GM18502 (cell line): Measurements from ENCODE around the gene GALNT11.
"Not testable (repeated sequence)": the region's sequence is repeated elsewhere in the genome, so short reads cannot be mapped to it uniquely, and the experiment has no call there.

Experiments used
- ATAC-seq: cut with Tn5 transposase; IDR thresholded peaks from one replicate; pipeline ENCODE4 v1.9.1; 2021; ENCODE audit warnings: mild to moderate bottlenecking; ENCODE audit not compliant: unreplicated experiment, poor library complexity

Gene GALNT11

GRCh38 chr7:152065800-152066344 is 40.4 kb downstream of the GALNT11 start:
- ATAC-seq: not testable (repeated sequence)

- no peak for ATAC-seq
These were observed 46.9 kb downstream of the GALNT11 start for GRCh38 chr7:152072421-152072820.

- ATAC-seq: no peak
These were observed 47.9 kb downstream of the GALNT11 start for GRCh38 chr7:152073352-152073751.

- ATAC-seq: no peak
These were observed 49.2 kb downstream of the GALNT11 start for GRCh38 chr7:152074673-152075072.

- ATAC-seq: not testable (repeated sequence)
These were observed 49.9 kb downstream of the GALNT11 start for GRCh38 chr7:152075379-152075778.

- ATAC-seq: no peak
These were observed 50.9 kb downstream of the GALNT11 start for GRCh38 chr7:152076324-152076821.

GRCh38 chr7:152076940-152077933 is 51.8 kb downstream of the GALNT11 start:
- ATAC-seq: no peak

- no peak for ATAC-seq
These were observed 52.6 kb downstream of the GALNT11 start for GRCh38 chr7:152078025-152078424.

GRCh38 chr7:152078786-152079185 is 53.3 kb downstream of the GALNT11 start:
- no peak for ATAC-seq

GRCh38 chr7:152081088-152081487 is 55.6 kb downstream of the GALNT11 start:
- no peak for ATAC-seq

GRCh38 chr7:152082073-152082721 is 56.7 kb downstream of the GALNT11 start:
- ATAC-seq: not testable (repeated sequence)

GRCh38 chr7:152085131-152085530 is 59.7 kb downstream of the GALNT11 start:
- no peak for ATAC-seq

GRCh38 chr7:152086513-152086912 is 61.0 kb downstream of the GALNT11 start:
- no peak for ATAC-seq

GRCh38 chr7:152089183-152089582 is 63.7 kb downstream of the GALNT11 start:
- ATAC-seq: no peak

GRCh38 chr7:152090747-152091146 is 65.3 kb downstream of the GALNT11 start:
- ATAC-seq: no peak

- no peak for ATAC-seq
These were observed 68.2 kb downstream of the GALNT11 start for GRCh38 chr7:152093717-152094116.

- no peak for ATAC-seq
These were observed 70.3 kb downstream of the GALNT11 start for GRCh38 chr7:152095771-152096170.

- no peak for ATAC-seq
These were observed 71.9 kb downstream of the GALNT11 start for GRCh38 chr7:152097330-152097729.

GRCh38 chr7:152103066-152103465 is 77.6 kb downstream of the GALNT11 start:
- ATAC-seq: no peak

- no peak for ATAC-seq
These were observed 78.2 kb downstream of the GALNT11 start for GRCh38 chr7:152103691-152104090.

GRCh38 chr7:152105205-152105604 is 79.7 kb downstream of the GALNT11 start:
- ATAC-seq: no peak
